HG02870 (cell line): Measurements from ENCODE around the gene CDCA4.
"Not testable (repeated sequence)": the region's sequence is repeated elsewhere in the genome, so short reads cannot be mapped to it uniquely, and the experiment has no call there.

Experiments used
- ATAC-seq: cut with Tn5 transposase; IDR thresholded peaks from one replicate; pipeline ENCODE4 v1.9.1; 2021; ENCODE audit warnings: mild to moderate bottlenecking, moderate library complexity; ENCODE audit not compliant: unreplicated experiment

The CDCA4 gene

GRCh38 chr14:105020815-105021655 lies at the start of gene CDCA4:
TSS of gene CDCA4 (minus strand) at chr14:105021083. CDS start at chr14:105011929, 9,154 bp downstream.
- peak; percentile 70 for ATAC-seq

- peak; percentile 37 for ATAC-seq
Observed at GRCh38 chr14:105069871-105070759, 49.2 kb upstream of the CDCA4 start.

GRCh38 chr14:105069522-105069870 lies 48.6 kb upstream of the CDCA4 start:
- no peak for ATAC-seq

- ATAC-seq: no peak
Observed at GRCh38 chr14:105068818-105069217, 47.9 kb upstream of the CDCA4 start.

GRCh38 chr14:105067969-105068301 lies 47.1 kb upstream of the CDCA4 start:
- ATAC-seq: no peak

- no peak for ATAC-seq
Observed at GRCh38 chr14:105067140-105067968, 46.5 kb upstream of the CDCA4 start.

GRCh38 chr14:105066240-105067071 lies 45.6 kb upstream of the CDCA4 start:
- no peak for ATAC-seq

- ATAC-seq: peak; percentile 49
Observed at GRCh38 chr14:105065280-105066228, 44.7 kb upstream of the CDCA4 start, which contains the start of gene GPR132. TSS of gene GPR132 (minus strand) at chr14:105065430. CDS start at chr14:105055420, 10,010 bp downstream.

- ATAC-seq: no peak
Observed at GRCh38 chr14:105064721-105065143, 43.8 kb upstream of the CDCA4 start.

- ATAC-seq: no peak
Observed at GRCh38 chr14:105064001-105064400, 43.1 kb upstream of the CDCA4 start.

GRCh38 chr14:105063506-105063905 lies 42.6 kb upstream of the CDCA4 start:
- not testable (repeated sequence) for ATAC-seq

GRCh38 chr14:105063056-105063455 lies 42.2 kb upstream of the CDCA4 start:
- no peak for ATAC-seq

GRCh38 chr14:105062048-105062433 lies 41.2 kb upstream of the CDCA4 start:
- ATAC-seq: no peak

- ATAC-seq: no peak
Observed at GRCh38 chr14:105061428-105062047, 40.7 kb upstream of the CDCA4 start.

- ATAC-seq: no peak
Observed at GRCh38 chr14:105060751-105061427, 40.0 kb upstream of the CDCA4 start.

GRCh38 chr14:105059925-105060565 lies 39.2 kb upstream of the CDCA4 start:
- ATAC-seq: no peak
